IMR-90 (cell line): Measurements from ENCODE around the gene SAP30BP. TPM values are rescaled to one million over a fixed set of nuclear protein-coding genes. Genes with fewer than 3 reads are reported as not detected.
A peak's percentile ranks its signal among the peaks of the same experiment; 100 is the strongest.

Source experiments
- ATAC-seq: fragments of 200-7000 bp; cut with Tn5 transposase; 2 replicates; pipeline ENCODE4 v1.9.1; 2020; ENCODE audit warnings: low read depth, mild to moderate bottlenecking, moderate library complexity
- BruUV-seq: library from RNA; stranded (reverse); fragments of 400-500 nt; replicated peaks from 2 replicates; lab custom pipeline; 2021; lab: Mats Ljungman, UMichigan
- CTCF ChIA-PET: fragments of 300-600 bp; formaldehyde crosslinking; extraction: SDS; loops from one replicate; lab custom pipeline; 2021; ENCODE audit warnings: antibody characterized with exemption; lab: Yijun Ruan, JAX
- POLR2A ChIA-PET: fragments of 300-600 bp; sonication (Branson Sonifier 250); formaldehyde crosslinking; loops from one replicate; lab custom pipeline; 2022; ENCODE audit warnings: antibody characterized with exemption; ENCODE audit not compliant: unreplicated experiment; lab: Charles Lee
- DNase-seq: peaks from one replicate; pipeline ENCODE4 v3.0.0; 2013
- H2AFZ ChIP-seq: replicated peaks from 2 replicates; pipeline ENCODE3; 2013; ENCODE audit warnings: low read length, mild to moderate bottlenecking; ENCODE audit not compliant: poor library complexity
- H2AK5ac ChIP-seq: 2 replicates; pipeline ENCODE4 v1.6.1; 2013; ENCODE audit warnings: low read depth, low read length, inconsistent platforms
- H2AK9ac ChIP-seq: replicated peaks from 2 replicates; pipeline ENCODE3; 2013; ENCODE audit warnings: mild to moderate bottlenecking, low read depth, low read length, moderate library complexity; ENCODE audit not compliant: poor library complexity
- H2BK120ac ChIP-seq: 2 replicates; pipeline ENCODE4 v1.6.1; 2013; ENCODE audit warnings: low read depth, low read length, inconsistent platforms
- H2BK15ac ChIP-seq: 3 replicates; pipeline ENCODE4 v1.6.1; 2013; ENCODE audit warnings: low read depth, low read length, inconsistent platforms
- H2BK20ac ChIP-seq: 2 replicates; pipeline ENCODE4 v1.6.1; 2013; ENCODE audit warnings: low read depth, mild to moderate bottlenecking, inconsistent platforms, low read length, moderate library complexity
- H2BK5ac ChIP-seq: 2 replicates; pipeline ENCODE4 v1.6.1; 2013; ENCODE audit warnings: mild to moderate bottlenecking, low read depth, low read length, inconsistent platforms; ENCODE audit not compliant: poor library complexity, severe bottlenecking
- H3K14ac ChIP-seq: replicated peaks from 2 replicates; pipeline ENCODE4 v1.6.1; 2013; ENCODE audit warnings: low read depth, low read length, inconsistent platforms
- H3K18ac ChIP-seq: 2 replicates; pipeline ENCODE4 v1.6.1; 2013; ENCODE audit warnings: low read depth, low read length, control low read depth
- H3K23ac ChIP-seq: 2 replicates; pipeline ENCODE4 v1.6.1; 2013; ENCODE audit warnings: low read depth, low read length, inconsistent platforms
- H3K27ac ChIP-seq: 2 replicates; pipeline ENCODE4 v1.5.1; 2013; ENCODE audit warnings: mild to moderate bottlenecking, control low read depth, low read length; ENCODE audit not compliant: insufficient read depth
- H3K27me3 ChIP-seq: 2 replicates; pipeline ENCODE4 v1.6.1; 2013; ENCODE audit warnings: low read length; ENCODE audit not compliant: control insufficient read depth, insufficient read depth
- H3K36me3 ChIP-seq: 2 replicates; pipeline ENCODE4 v1.6.1; 2013; ENCODE audit warnings: low read length, mixed read lengths; ENCODE audit not compliant: control insufficient read depth, insufficient read depth
- H3K4ac ChIP-seq: 2 replicates; pipeline ENCODE4 v1.6.1; 2013; ENCODE audit warnings: low read depth, low read length, inconsistent platforms
- H3K4me1 ChIP-seq: 2 replicates; pipeline ENCODE4 v1.6.1; 2013; ENCODE audit warnings: low read length, mixed read lengths; ENCODE audit not compliant: control insufficient read depth, insufficient read depth
- H3K4me2 ChIP-seq: 2 replicates; pipeline ENCODE4 v1.6.1; 2013; ENCODE audit warnings: low read depth, mild to moderate bottlenecking, control low read depth, low read length, moderate library complexity
- H3K4me3 ChIP-seq: 2 replicates; pipeline ENCODE4 v1.5.1; 2013; ENCODE audit warnings: low read depth, mild to moderate bottlenecking, control low read depth, low read length, moderate library complexity; ENCODE audit not compliant: insufficient read depth
- H3K56ac ChIP-seq: 2 replicates; pipeline ENCODE4 v1.6.1; 2013; ENCODE audit warnings: low read length, inconsistent platforms; ENCODE audit not compliant: insufficient read depth; ENCODE audit errors: extremely low read depth
- H3K79me1 ChIP-seq, 2 experiments: 2 replicates each; pipeline ENCODE4 v1.6.1; 2013; ENCODE audit warnings: low read length in 2 of 2, inconsistent platforms in 1 of 2, low read depth in 1 of 2
- H3K9ac ChIP-seq: 2 replicates; pipeline ENCODE4 v1.6.1; 2013; ENCODE audit warnings: low read depth, low read length, control low read depth
- H3K9me1 ChIP-seq: 2 replicates; pipeline ENCODE4 v1.6.1; 2013; ENCODE audit warnings: low read length, inconsistent platforms; ENCODE audit not compliant: insufficient read depth
- H3K9me3 ChIP-seq: 2 replicates; pipeline ENCODE4 v1.6.1; 2013; ENCODE audit warnings: low read length; ENCODE audit not compliant: control insufficient read depth, insufficient read depth
- H4K20me1 ChIP-seq: 2 replicates; pipeline ENCODE4 v1.6.1; 2013; ENCODE audit warnings: low read length, inconsistent platforms; ENCODE audit not compliant: insufficient read depth
- H4K5ac ChIP-seq: 2 replicates; pipeline ENCODE4 v1.6.1; 2013; ENCODE audit warnings: mild to moderate bottlenecking, low read depth, low read length, control low read depth
- H4K8ac ChIP-seq, 2 experiments: 2 replicates each; pipeline ENCODE4 v1.6.1; 2013; ENCODE audit warnings: low read depth in 2 of 2, low read length in 2 of 2, control low read depth in 1 of 2, inconsistent platforms in 1 of 2
- H4K91ac ChIP-seq: 2 replicates; pipeline ENCODE4 v1.6.1; 2013; ENCODE audit warnings: low read depth, low read length, inconsistent platforms; ENCODE audit not compliant: insufficient read depth
- MAFK ChIP-seq: IDR thresholded peaks from 2 replicates; pipeline ENCODE4 v1.6.1; 2012; ENCODE audit warnings: low read depth, low read length, improper control_type of control experiment
- WGBS, 2 experiments: methylation state at CpG; one replicate each; pipeline versions ENCODE4 v1.1.5 to v1.1.7; 2013; ENCODE audit warnings: missing lambda C conversion rate in 2 of 2; ENCODE audit not compliant: insufficient read length in 1 of 2; ENCODE audit errors: extremely low coverage in 2 of 2; 5-methylcytosine and 5-hydroxymethylcytosine counted together
- dilution Hi-C: fragments of 300-500 bp; cut with HindIII; formaldehyde crosslinking; loops from one replicate; pipeline ENCODE4 v1.14.3; 2018; ENCODE audit warnings: low sequenced_read_pairs; ENCODE audit not compliant: unreplicated experiment
- in situ Hi-C: fragments of 300-500 bp; cut with MboI; formaldehyde crosslinking; loops from 3 replicates; pipeline ENCODE4 v1.14.3; 2019; ENCODE audit warnings: low sequenced_read_pairs, inconsistent platforms, mixed read lengths
- intact Hi-C: fragments of 100-400 bp; cut with micrococcal nuclease; formaldehyde crosslinking; loops from 2 replicates; pipeline ENCODE4 v1.10.0; 2022
- polyA plus RNA-seq, 3 experiments: library from polyadenylated mRNA; depleted of rRNA; stranded (reverse); fragments of >200 nt; gene quantifications; 2 replicates each; pipeline ENCODE4 v1.2.3, GENCODE V29; 2012; ENCODE audit warnings: low replicate concordance in 1 of 3
- total RNA-seq: library from RNA; depleted of rRNA; stranded (reverse); fragments of >200 nt; gene quantifications from 2 replicates; pipeline ENCODE4 v1.2.3, GENCODE V29; 2012
- TF ChIP-seq, protein P1 (sequence below): conservative IDR thresholded peaks from 2 replicates; pipeline ENCODE4 v1.5.1; 2012; ENCODE audit warnings: mild to moderate bottlenecking, low read depth, low read length, improper control_type of control experiment

The SAP30BP gene
- total and polyA plus RNA-seq, 2 of the 4 experiments (the other 2 are of a cell fraction): 70.4 to 139 TPM

DNA sequence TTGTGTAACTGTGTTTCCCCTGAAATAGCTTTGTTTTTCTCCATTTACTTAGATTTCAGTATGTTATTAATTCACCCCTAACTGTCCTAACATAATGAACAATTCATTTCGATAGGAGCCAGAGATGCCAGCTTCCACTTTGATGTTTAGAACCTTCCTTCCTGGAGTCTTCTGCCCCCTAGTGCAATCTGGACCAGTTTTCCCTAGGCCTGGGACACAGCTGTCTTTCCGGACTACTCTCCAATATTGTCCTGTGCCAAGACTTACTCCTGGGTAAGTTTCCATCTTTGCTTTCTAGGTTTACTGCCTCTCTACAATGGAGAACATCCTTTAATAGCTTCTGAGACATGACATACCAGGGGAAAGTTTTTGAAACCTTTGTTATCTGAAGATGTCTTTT is 13.0 kb upstream of the SAP30BP start:
- no peaks in the 10 kb centered on the region for H3K9me1 ChIP-seq
- no peak overlapping the region for H2BK20ac ChIP-seq
- H3K4ac ChIP-seq: no peak overlapping the region
- TF ChIP-seq MAFK: no peak
- TF ChIP-seq, protein P1, sequence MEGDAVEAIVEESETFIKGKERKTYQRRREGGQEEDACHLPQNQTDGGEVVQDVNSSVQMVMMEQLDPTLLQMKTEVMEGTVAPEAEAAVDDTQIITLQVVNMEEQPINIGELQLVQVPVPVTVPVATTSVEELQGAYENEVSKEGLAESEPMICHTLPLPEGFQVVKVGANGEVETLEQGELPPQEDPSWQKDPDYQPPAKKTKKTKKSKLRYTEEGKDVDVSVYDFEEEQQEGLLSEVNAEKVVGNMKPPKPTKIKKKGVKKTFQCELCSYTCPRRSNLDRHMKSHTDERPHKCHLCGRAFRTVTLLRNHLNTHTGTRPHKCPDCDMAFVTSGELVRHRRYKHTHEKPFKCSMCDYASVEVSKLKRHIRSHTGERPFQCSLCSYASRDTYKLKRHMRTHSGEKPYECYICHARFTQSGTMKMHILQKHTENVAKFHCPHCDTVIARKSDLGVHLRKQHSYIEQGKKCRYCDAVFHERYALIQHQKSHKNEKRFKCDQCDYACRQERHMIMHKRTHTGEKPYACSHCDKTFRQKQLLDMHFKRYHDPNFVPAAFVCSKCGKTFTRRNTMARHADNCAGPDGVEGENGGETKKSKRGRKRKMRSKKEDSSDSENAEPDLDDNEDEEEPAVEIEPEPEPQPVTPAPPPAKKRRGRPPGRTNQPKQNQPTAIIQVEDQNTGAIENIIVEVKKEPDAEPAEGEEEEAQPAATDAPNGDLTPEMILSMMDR: 0 out of 2 replicates have a peak, but pooled peaks have one; percentile 16
- no peak overlapping the region for H2BK5ac ChIP-seq
- H2AFZ ChIP-seq: no peak overlapping the region
- no peak overlapping the region for H4K8ac ChIP-seq
- no TSS peak for BruUV-seq
- H3K27me3 ChIP-seq: no peaks in the 10 kb centered on the region
- no peaks in the 10 kb centered on the region for H3K79me1 ChIP-seq
- H3K23ac ChIP-seq: no peak overlapping the region
- H3K36me3 ChIP-seq: peaks cover 41% of the 10 kb centered on the region
- no peak overlapping the region for H2AK9ac ChIP-seq
- intact Hi-C loops (no loop called here), in situ Hi-C loops (no loop called here), dilution Hi-C loops (no loop called here)
- H3K18ac ChIP-seq: no peak overlapping the region
- no peak overlapping the region for H4K91ac ChIP-seq
- H4K5ac ChIP-seq: no peak overlapping the region
- H2BK15ac ChIP-seq: no peak overlapping the region
- H3K9me3 ChIP-seq: no peaks in the 10 kb centered on the region
- H3K14ac ChIP-seq: no peak overlapping the region
- ATAC-seq: no peak
- H3K4me1 ChIP-seq: no peaks in the 10 kb centered on the region
- ChIA-PET POLR2A (no interaction called here), CTCF (interaction anchor here (0.7 to 1.6 kb wide), 4 partner anchors 20 to 198 kb away, joined by 3 to 4 read pairs (median 3); partner anchors contain the start of gene TMEM94)
- no peak overlapping the region for H3K56ac ChIP-seq
- no peak overlapping the region for H3K27ac ChIP-seq
- H3K9ac ChIP-seq: no peak overlapping the region
- H3K4me3 ChIP-seq: no peak overlapping the region
- no peak overlapping the region for H2BK120ac ChIP-seq
- 58% methylated on average over 2 of the region's 2 CpGs; no CpG with 5 or more reads in 1 of the 2 experiments for WGBS, 2 experiments
- no peak overlapping the region for H3K4me2 ChIP-seq
- H2AK5ac ChIP-seq: no peak overlapping the region
- no peaks in the 10 kb centered on the region for H4K20me1 ChIP-seq
- DNase-seq: no peak
